ENCODE data around the gene MED12L.

GRCh38 chr3:151047636-151048035 lies 37.8 kb upstream of the MED12L start:
- TF ChIP-seq CTCF (IDR thresholded peaks at IDR 0.05), result no peak
- no peak for TF ChIP-seq POLR2A (IDR thresholded peaks at IDR 0.05)
- no peak for TF ChIP-seq POLR2AphosphoS5 (IDR thresholded peaks at IDR 0.05)

All from breast epithelium (tissue), 3 donors.